HG03139 (cell line): ENCODE measurements around the gene SNX22.

Source experiments
- ATAC-seq: cut with Tn5 transposase; IDR thresholded peaks from one replicate; pipeline ENCODE4 v1.9.1; 2021; ENCODE audit not compliant: unreplicated experiment

SNX22 gene

DNA sequence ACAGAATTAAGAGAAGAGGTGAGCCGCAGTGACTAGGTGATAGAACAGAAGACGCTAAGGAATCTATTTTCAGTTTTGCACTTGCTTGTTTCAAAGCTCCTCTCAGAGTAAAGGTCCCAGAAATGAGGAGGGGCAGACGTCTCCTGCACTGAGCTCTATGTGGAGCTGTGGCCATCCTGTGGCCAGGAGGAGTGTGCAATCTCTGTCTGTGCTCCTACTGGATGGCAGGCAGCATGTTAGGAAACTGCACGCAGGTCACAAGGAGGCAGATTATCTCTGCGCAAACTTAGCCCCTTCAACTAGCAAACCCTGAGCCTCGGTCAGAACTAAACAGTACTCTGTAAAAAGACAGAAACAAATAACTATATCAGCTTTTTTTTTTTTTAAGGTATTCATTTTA, 42.4 kb downstream of the SNX22 start:
- ATAC-seq = no peak

DNA sequence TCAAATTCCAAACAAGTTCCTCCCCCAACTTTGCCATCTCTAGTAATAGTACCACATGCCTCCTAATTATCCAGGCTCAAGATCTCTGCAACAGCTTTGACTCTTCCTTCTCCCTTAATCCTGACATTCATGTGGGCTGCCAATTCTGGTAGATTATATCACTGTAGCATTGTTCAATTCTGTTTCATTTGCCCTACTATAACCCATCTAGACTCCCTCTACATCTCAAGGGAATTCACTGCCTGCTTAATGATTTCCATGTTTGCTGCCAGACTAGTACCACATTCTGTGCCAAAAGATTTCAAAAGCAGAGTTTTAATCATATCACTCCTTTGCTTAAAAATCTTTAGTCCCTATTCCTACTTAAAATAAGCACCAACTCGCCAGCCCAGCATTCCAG, 45.9 kb downstream of the SNX22 start:
- no peak for ATAC-seq

DNA sequence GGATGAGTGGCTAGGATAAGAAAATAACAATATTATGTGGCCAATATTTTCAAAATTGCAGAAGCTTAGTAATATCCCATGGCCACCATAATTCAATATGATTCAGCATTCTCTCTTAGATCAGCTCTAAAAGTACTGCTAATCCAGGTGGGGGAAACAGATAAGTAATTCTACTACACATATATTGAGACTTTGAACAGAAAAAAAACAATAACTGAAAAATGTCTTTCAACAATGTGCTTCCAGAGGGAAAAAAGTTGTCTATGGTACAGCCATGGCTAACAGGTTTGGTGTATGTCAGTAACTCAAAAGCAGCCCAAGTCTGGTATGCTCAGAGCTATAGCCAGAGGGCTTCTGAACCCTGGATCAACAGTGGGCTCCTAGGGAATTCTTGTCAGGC, 53.7 kb downstream of the SNX22 start:
- no peak for ATAC-seq
